ENCODE results near the gene NAA25. TPM values are rescaled to one million over a fixed set of nuclear protein-coding genes. Genes with fewer than 3 reads are reported as not detected.

The NAA25 gene
- total RNA-seq: 5.4 and 6.5 TPM in 2 replicates

DNA sequence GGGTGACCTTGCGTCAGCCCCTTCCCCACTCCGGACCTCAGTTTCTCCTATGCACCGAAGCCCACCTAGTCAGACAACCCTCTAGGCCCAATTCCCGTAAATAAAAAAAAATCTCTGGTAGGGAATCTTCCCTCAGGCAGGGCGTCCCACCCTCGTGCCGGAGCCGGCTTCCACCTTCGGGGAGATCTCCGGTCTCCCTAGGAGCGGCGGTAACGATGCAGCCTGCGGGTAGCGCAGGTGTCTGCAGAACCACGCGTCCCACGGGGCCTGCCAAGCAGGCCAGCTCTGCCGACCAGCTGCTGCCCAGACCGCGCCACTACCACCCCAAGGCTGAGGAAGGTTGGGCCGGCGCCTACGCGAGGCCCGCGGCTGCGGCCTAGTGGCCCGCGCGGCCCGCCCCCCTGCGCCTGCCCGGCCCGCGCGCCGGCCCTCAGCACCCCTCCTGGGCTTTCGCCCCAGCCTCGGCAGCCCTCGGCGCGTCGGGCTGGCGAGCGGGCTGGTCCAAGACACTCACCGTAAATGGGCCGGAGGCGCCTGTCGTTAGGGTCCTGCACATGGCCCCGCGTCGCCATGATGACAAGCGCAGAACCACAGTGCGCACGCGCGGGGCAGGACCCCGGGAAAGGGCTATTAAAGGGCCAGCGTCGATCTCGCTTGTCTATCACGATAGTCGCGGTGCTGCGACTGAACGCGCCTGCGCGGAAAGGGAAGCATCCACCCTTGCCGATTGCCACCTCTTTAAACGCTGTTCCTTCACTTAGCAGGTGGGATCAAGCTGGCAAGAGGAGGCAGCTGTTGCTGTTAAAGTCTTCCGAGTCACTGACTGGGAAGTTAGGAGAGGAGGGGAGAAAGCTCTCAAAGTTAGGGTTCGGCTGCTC is at the start of gene NAA25:
TSS of gene NAA25 (minus strand) at position 582 of the 878 bp plus-strand sequence. CDS start at position 572, 10 bp downstream.

DNA sequence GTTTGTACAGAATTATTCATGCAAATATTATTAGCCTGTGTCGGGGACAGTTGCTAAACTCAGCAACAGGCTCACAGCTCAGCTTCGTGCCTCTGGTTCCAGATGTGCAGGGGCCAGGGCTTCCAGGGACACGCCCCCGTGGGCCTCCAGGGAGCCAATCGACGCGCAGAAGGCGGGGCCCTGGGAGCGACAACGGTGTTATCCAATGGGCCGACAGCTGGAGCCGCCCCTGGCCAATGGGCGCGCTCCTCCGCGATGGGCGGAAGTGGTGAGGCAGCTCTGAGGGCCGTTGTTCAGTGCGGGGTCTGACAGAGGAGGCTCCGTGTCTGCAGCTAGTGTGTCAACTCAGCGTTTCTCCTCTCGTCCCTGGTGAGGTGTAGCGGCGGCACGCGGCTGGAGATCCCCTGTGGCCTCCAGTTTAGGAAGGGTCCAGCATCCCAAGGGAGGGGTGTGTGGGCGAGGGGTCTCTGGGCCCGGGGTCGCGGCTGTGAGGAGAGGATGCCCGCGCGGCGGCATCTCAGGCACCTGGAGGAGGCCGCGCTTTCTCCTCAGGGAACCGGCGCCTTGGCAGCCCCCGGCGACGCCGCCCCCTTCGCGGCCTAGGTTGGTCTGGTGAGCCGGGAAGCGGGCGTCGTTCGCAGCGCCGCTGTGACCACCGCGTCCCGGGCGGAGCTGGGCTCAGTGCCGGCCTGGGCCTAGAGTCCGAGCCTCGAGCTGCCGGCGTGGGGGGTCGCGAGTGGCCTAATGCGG is 16.8 kb upstream of the NAA25 start, which contains the start of gene TRAFD1:
TSS of gene TRAFD1 (plus strand) at position 311 of the 750 bp plus-strand sequence. CDS start 4,963 bp downstream, outside the sequence.

DNA sequence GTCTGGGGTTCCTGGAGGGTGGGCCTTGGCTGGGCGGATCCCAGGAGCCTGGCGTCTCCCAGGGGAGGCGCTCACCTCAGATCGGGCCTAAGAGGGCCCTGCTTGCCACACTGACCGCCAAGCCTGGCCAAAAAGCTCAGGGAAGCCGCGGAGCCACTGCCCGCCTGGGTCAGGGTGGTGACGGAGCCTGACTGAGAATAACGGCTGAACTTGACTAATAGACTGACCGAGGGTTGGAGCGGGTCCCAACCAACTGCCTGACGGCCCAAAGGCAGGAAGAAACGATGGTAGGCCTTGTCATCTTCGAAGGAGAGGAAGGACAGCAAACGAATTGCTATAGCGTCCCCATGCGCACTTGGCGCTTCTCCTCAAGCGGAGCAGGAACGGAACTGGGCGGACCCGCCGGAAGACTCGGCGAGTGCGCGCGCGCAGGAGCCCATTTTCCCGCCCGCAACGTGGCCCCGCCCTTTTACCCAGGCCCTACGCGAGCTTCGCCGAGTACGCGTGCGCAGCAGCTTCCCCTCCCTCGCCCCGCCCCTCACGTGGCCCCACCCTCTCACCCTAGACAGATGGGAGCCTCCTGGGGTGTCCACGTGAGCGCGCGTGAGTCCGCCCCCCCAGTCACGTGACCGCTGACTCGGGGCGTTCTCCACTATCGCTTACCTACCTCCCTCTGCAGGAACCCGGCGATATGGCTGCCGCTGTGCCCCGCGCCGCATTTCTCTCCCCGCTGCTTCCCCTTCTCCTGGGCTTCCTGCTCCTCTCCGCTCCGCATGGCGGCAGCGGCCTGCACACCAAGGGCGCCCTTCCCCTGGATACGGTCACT is 95.6 kb downstream of the NAA25 start, which contains the start of the genes ERP29 and TMEM116:
TSS of gene ERP29 (plus strand) at position 652 of the 826 bp plus-strand sequence. CDS start at position 692, 40 bp downstream.
TSS of gene TMEM116 (minus strand) at position 391 of the 826 bp plus-strand sequence. CDS start 7,895 bp downstream, outside the sequence.

Other genes starting within 250 kb of the NAA25 start
- 7.5 and 10.7 TPM in 2 replicates for gene TMEM116, start 95.6 kb downstream of the NAA25 start, total RNA-seq
- 71.2 and 85.5 TPM in 2 replicates for gene ERP29, start 95.4 kb downstream of the NAA25 start, total RNA-seq
- 24.6 and 40.1 TPM in 2 replicates for gene TRAFD1, start 16.8 kb upstream of the NAA25 start, total RNA-seq